ENCODE data around the gene WNT10A. TPM values are rescaled to one million over a fixed set of nuclear protein-coding genes. Genes with fewer than 3 reads are reported as not detected.

Gene WNT10A
- polyA plus RNA-seq, 1 of the 3 experiments (the other 2 are of a cell fraction), result 0.02 TPM

DNA sequence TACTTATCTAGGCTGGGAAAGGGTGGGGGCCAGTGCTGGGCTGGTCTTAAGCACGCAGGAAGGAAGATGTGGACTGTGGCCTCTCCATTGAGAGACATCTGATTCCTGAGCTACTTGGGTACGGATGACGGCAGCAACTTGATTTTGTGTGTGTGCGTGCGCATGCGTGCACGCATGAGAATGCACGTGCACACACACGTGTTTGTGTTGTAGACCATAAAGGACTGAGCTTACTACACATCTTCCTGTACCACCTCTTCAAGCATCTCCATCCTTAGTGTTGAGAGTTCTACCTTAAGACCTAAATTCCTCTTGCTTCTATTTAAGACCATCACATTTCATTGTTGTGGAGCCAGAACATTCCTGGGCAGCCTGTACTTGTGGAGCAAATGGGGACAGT is 11.6 kb upstream of the WNT10A start:
- TF ChIP-seq RAD21 (IDR thresholded peaks at IDR 0.05; ENCODE audit: low read length), result no peak
- no peak for TF ChIP-seq TCF12 (IDR thresholded peaks at IDR 0.05)
- no peak for TF ChIP-seq TAF1 (IDR thresholded peaks at IDR 0.05; ENCODE audit: borderline replicate concordance, low read depth, low read length)
- TF ChIP-seq NFIC (IDR thresholded peaks at IDR 0.05; ENCODE audit: borderline replicate concordance), result no peak
- no peak for TF ChIP-seq JUND (IDR thresholded peaks at IDR 0.05)
- no peak for TF ChIP-seq SIN3A (IDR thresholded peaks at IDR 0.05; ENCODE audit: borderline replicate concordance, low read depth, low read length)
- no peak for TF ChIP-seq RCOR1 (IDR thresholded peaks at IDR 0.05; ENCODE audit: low read length)
- TF ChIP-seq PBX3 (IDR thresholded peaks at IDR 0.05), result no peak
- no peak for TF ChIP-seq ZBTB33 (IDR thresholded peaks at IDR 0.05; ENCODE audit: borderline replicate concordance, low read depth)
- TF ChIP-seq SMC3 (IDR thresholded peaks at IDR 0.05; ENCODE audit: low read depth, low read length), result no peak
- TF ChIP-seq, protein P1, sequence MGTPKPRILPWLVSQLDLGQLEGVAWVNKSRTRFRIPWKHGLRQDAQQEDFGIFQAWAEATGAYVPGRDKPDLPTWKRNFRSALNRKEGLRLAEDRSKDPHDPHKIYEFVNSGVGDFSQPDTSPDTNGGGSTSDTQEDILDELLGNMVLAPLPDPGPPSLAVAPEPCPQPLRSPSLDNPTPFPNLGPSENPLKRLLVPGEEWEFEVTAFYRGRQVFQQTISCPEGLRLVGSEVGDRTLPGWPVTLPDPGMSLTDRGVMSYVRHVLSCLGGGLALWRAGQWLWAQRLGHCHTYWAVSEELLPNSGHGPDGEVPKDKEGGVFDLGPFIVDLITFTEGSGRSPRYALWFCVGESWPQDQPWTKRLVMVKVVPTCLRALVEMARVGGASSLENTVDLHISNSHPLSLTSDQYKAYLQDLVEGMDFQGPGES (IDR thresholded peaks at IDR 0.05; ENCODE audit: low read depth, low read length), result no peak
- no peak for TF ChIP-seq USF2 (IDR thresholded peaks at IDR 0.05; ENCODE audit: borderline replicate concordance, low read depth, low read length)
- no peak for TF ChIP-seq FOXM1 (IDR thresholded peaks at IDR 0.05; ENCODE audit: low read depth)
- TF ChIP-seq, protein P2, sequence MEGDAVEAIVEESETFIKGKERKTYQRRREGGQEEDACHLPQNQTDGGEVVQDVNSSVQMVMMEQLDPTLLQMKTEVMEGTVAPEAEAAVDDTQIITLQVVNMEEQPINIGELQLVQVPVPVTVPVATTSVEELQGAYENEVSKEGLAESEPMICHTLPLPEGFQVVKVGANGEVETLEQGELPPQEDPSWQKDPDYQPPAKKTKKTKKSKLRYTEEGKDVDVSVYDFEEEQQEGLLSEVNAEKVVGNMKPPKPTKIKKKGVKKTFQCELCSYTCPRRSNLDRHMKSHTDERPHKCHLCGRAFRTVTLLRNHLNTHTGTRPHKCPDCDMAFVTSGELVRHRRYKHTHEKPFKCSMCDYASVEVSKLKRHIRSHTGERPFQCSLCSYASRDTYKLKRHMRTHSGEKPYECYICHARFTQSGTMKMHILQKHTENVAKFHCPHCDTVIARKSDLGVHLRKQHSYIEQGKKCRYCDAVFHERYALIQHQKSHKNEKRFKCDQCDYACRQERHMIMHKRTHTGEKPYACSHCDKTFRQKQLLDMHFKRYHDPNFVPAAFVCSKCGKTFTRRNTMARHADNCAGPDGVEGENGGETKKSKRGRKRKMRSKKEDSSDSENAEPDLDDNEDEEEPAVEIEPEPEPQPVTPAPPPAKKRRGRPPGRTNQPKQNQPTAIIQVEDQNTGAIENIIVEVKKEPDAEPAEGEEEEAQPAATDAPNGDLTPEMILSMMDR (IDR thresholded peaks at IDR 0.05), result no peak
- TF ChIP-seq TEAD4 (IDR thresholded peaks at IDR 0.05; ENCODE audit: borderline replicate concordance, insufficient read depth), result no peak
- no peak for TF ChIP-seq RFX5 (IDR thresholded peaks at IDR 0.05; ENCODE audit: low read length)
- Histone ChIP-seq H3K4me3 (ENCODE audit: low read depth in 2 of 2, low read length in 1 of 2) (no peak overlapping the region), H3K79me2 (ENCODE audit: insufficient read depth) (no peaks in the 10 kb centered on the region), H3K9me2 (no peaks in the 10 kb centered on the region), H3K27me3 (ENCODE audit: insufficient read depth) (peaks cover 26% of the 10 kb centered on the region; the same call in 1 of the 2 replicates), H4K20me1 (ENCODE audit: insufficient read depth) (no peaks in the 10 kb centered on the region), H3K27ac (ENCODE audit: low read depth in 2 of 2, low read length in 1 of 2) (no peak overlapping the region), H3K9ac (no peak overlapping the region), H2AFZ (ENCODE audit: low read depth) (no peak overlapping the region), H3K36me3 (replicated peaks in 1 of 2; ENCODE audit: control insufficient read depth in 1 of 2, insufficient read depth in 2 of 2, low read length in 1 of 2) (no peaks in the 10 kb centered on the region), H3K4me1 (ENCODE audit: control insufficient read depth in 1 of 2, insufficient read depth in 2 of 2, low read depth in 1 of 2, low read length in 1 of 2) (peaks cover 0 to 17% of the 10 kb centered on the region in 2 experiments; a peak in 1 of 4 replicates), H3K9me3 (no peaks in the 10 kb centered on the region), H3K4me2 (no peak overlapping the region), H3F3A (replicated peaks; ENCODE audit: insufficient read depth) (no peaks in the 10 kb centered on the region)
- ChIA-PET POLR2A (interaction anchor here (1.0 to 1.1 kb wide), 2 partner anchors 8 to 127 kb away, joined by 3 to 4 read pairs; no protein-coding TSS in a partner anchor), CTCF (interaction anchor here (1.0 to 22.5 kb wide), 4 partner anchors 16 to 126 kb away, joined by 3 to 795 read pairs (median 4); no protein-coding TSS in a partner anchor)
- DNase-seq, result no peak
- WGBS (ENCODE audit: low lambda C conversion rate), result 89% methylated on average over 9 of the region's 9 CpGs

Measured in SK-N-SH (cell line).